Keratinocyte (primary cell): Measurements from ENCODE around the gene DCAF17.

Experiments used
- CTCF ChIP-seq, 3 experiments: IDR thresholded peaks in 1 of 3; conservative IDR thresholded peaks in 1 of 3; optimal IDR thresholded peaks in 1 of 3; 2 replicates in 2 of 3; 3 replicates in 1 of 3; pipeline versions ENCODE3 to v1.5.1; 2011; ENCODE audit warnings: low read length in 3 of 3, mild to moderate bottlenecking in 3 of 3, moderate library complexity in 2 of 3, control low read depth in 1 of 3, inconsistent platforms in 1 of 3; ENCODE audit not compliant: insufficient read depth in 2 of 3; ENCODE audit errors: extremely low read depth in 1 of 3
- EZH2 ChIP-seq: IDR thresholded peaks from one replicate; pipeline ENCODE4 v1.6.1; 2012; ENCODE audit warnings: inconsistent platforms, mild to moderate bottlenecking, low read length, moderate library complexity

- TF ChIP-seq CTCF (optimal IDR thresholded peaks at IDR 0.05 in 1 of 3, IDR thresholded peaks at IDR 0.05 in 1 of 3, conservative IDR thresholded peaks at IDR 0.05 in 1 of 3; ENCODE audit: extremely low read depth in 1 of 3, insufficient read depth in 2 of 3, low read length in 3 of 3), result no peak
- TF ChIP-seq EZH2, result no peak
These were observed 44.7 kb upstream of the DCAF17 start for GRCh38 chr2:171389325-171389724.
